Gastroesophageal sphincter (tissue), 4 donors: ENCODE measurements around the gene ETV6. TPM values are rescaled to one million over a fixed set of nuclear protein-coding genes. Genes with fewer than 3 reads are reported as not detected.

Source experiments
- ATAC-seq: fragments of 150-250 bp; one replicate; pipeline ENCODE4 v1.9.1; 2016; ENCODE audit warnings: mild to moderate bottlenecking, moderate library complexity
- H3K27ac ChIP-seq, 4 donors: fragments of 200-600 bp; sonication (generic) in 3 of 4; 1 replicate in 3 of 4; 2 replicates in 1 of 4; pipeline ENCODE4 v1.5.1; 2016 to 2019
- H3K27me3 ChIP-seq: fragments of 200-600 bp; sonication (generic); one replicate; pipeline ENCODE4 v1.5.1; 2019
- H3K36me3 ChIP-seq, 2 donors: fragments of 200-600 bp; sonication (generic); one replicate each; pipeline ENCODE4 v1.5.1; 2019; ENCODE audit warnings: control low read depth in 1 of 2
- H3K4me1 ChIP-seq, 3 donors: fragments of 200-600 bp; sonication (generic); 1 replicate in 2 of 3; 2 replicates in 1 of 3; pipeline ENCODE4 v1.5.1; 2016 to 2019; ENCODE audit warnings: control low read depth in 2 of 3
- H3K4me3 ChIP-seq, 2 donors: fragments of 200-600 bp; sonication (generic); one replicate each; pipeline ENCODE4 v1.5.1; 2019; ENCODE audit warnings: mild to moderate bottlenecking in 1 of 2, moderate library complexity in 1 of 2
- H3K9me3 ChIP-seq, 3 donors: fragments of 200-600 bp; sonication (generic); one replicate each; pipeline ENCODE4 v1.5.1; 2017 to 2019; ENCODE audit warnings: control low read depth in 2 of 3
- CTCF ChIP-seq, 4 experiments: fragments of 200-600 bp in 2 of 4; fragments of 450-650 bp in 2 of 4; sonication (generic) in 1 of 4; IDR thresholded peaks; one replicate each; pipeline ENCODE4 v1.5.1; 2017 to 2019; ENCODE audit warnings: antibody characterized with exemption in 4 of 4, mild to moderate bottlenecking in 2 of 4, moderate library complexity in 2 of 4
- EP300 ChIP-seq: sonication (generic); formaldehyde crosslinking; IDR thresholded peaks from one replicate; pipeline ENCODE4 v1.6.1; 2017; ENCODE audit warnings: antibody characterized with exemption, mild to moderate bottlenecking
- POLR2A ChIP-seq, 2 donors: fragments of 450-650 bp; IDR thresholded peaks; one replicate each; pipeline ENCODE4 v1.6.1; 2017; ENCODE audit warnings: antibody characterized with exemption in 2 of 2, mild to moderate bottlenecking in 2 of 2, moderate library complexity in 1 of 2
- POLR2AphosphoS5 ChIP-seq: sonication (generic); formaldehyde crosslinking; IDR thresholded peaks from one replicate; pipeline ENCODE4 v1.6.1; 2017; ENCODE audit warnings: antibody characterized with exemption
- WGBS, 2 donors: methylation state at CpG; one replicate each; pipeline ENCODE4 v1.1.5; 2018; ENCODE audit warnings: low coverage in 1 of 2; 5-methylcytosine and 5-hydroxymethylcytosine counted together
- total RNA-seq, 4 donors: library from RNA; depleted of rRNA; stranded (reverse); fragments of >200 nt; gene quantifications; one replicate each; pipeline ENCODE4 v1.1.0, GENCODE V29; 2016

The ETV6 gene
- total RNA-seq, 4 donors from 2014 or later: 18.7 to 30.1 (median 21.1) TPM

- no peak for TF ChIP-seq EP300
- no peak for TF ChIP-seq CTCF (IDR thresholded peaks at IDR 0.05)
- no peak for TF ChIP-seq POLR2AphosphoS5
- no peak for TF ChIP-seq POLR2A (IDR thresholded peaks at IDR 0.05)
- Histone ChIP-seq H3K4me3 (no peak overlapping the region), H3K36me3 (no peaks in the 10 kb centered on the region), H3K27me3 (no peaks in the 10 kb centered on the region), H3K27ac (peak overlapping the region; percentile 72 to 91 (median 80)), H3K4me1 (peaks cover 13 to 78% (median 21%) of the 10 kb centered on the region in 3 donors), H3K9me3 (no peaks in the 10 kb centered on the region)
- ATAC-seq: no peak
- WGBS, 2 donors: 38 to 74% methylated on average over 4 to 6 of the region's 6 CpGs
Observed at GRCh38 chr12:11780521-11781101, 131.1 kb downstream of the ETV6 start.

- WGBS, 2 donors: 85 to 88% methylated on average over 3 of the region's 3 CpGs
Observed at GRCh38 chr12:11782914-11783420, 133.5 kb downstream of the ETV6 start.

GRCh38 chr12:11785712-11786111 lies 136.2 kb downstream of the ETV6 start:
- peak overlapping the region; percentile 43 to 91 (median 78) for H3K27ac ChIP-seq
- H3K9me3 ChIP-seq: no peaks in the 10 kb centered on the region
- no peaks in the 10 kb centered on the region for H3K27me3 ChIP-seq
- H3K4me3 ChIP-seq: no peak overlapping the region
- H3K36me3 ChIP-seq: no peaks in the 10 kb centered on the region
- TF ChIP-seq EP300 (no peak), CTCF (IDR thresholded peaks at IDR 0.05) (no peak), POLR2A (IDR thresholded peaks at IDR 0.05) (no peak), POLR2AphosphoS5 (no peak)
- ATAC-seq: peak; percentile 63
- peaks cover under 1 to 79% (median 14%) of the 10 kb centered on the region in 3 donors for H3K4me1 ChIP-seq
- 48 to 62% methylated on average over 5 of the region's 5 CpGs for WGBS, 2 donors

More at GRCh38 chr12:11782914-11783420, 133.5 kb downstream of the ETV6 start:
- Histone ChIP-seq H3K27me3 (no peaks in the 10 kb centered on the region), H3K4me1 (peaks cover 10 to 81% (median 23%) of the 10 kb centered on the region in 3 donors), H3K9me3 (no peaks in the 10 kb centered on the region), H3K4me3 (no peak overlapping the region), H3K36me3 (no peaks in the 10 kb centered on the region), H3K27ac (peak overlapping the region in 3 of 4 donors; percentile 54 to 91 (median 72))
- no peak for ATAC-seq
- TF ChIP-seq POLR2A (IDR thresholded peaks at IDR 0.05): no peak
- no peak for TF ChIP-seq CTCF (IDR thresholded peaks at IDR 0.05)
- no peak for TF ChIP-seq POLR2AphosphoS5
- TF ChIP-seq EP300: no peak

- Histone ChIP-seq H3K4me3 (no peak overlapping the region), H3K9me3 (no peaks in the 10 kb centered on the region), H3K4me1 (peaks cover 4 to 79% (median 12%) of the 10 kb centered on the region in 3 donors), H3K27me3 (no peaks in the 10 kb centered on the region), H3K36me3 (no peaks in the 10 kb centered on the region), H3K27ac (peak overlapping the region; percentile 43 to 91 (median 76))
- ATAC-seq: no peak
- TF ChIP-seq EP300 (no peak), CTCF (IDR thresholded peaks at IDR 0.05) (no peak), POLR2A (IDR thresholded peaks at IDR 0.05) (no peak), POLR2AphosphoS5 (no peak)
- WGBS, 2 donors: 67 to 71% methylated on average over 4 to 5 of the region's 5 CpGs
Observed at GRCh38 chr12:11786638-11787365, 137.3 kb downstream of the ETV6 start.
